Ovary (tissue), 3 donors: ENCODE results near the gene SRD5A1.

Experiments used
- CTCF ChIP-seq, 3 donors: fragments of 450-650 bp in 2 of 3; fragments of 200-600 bp in 1 of 3; IDR thresholded peaks; one replicate each; pipeline versions ENCODE4 v1.5.1 to v1.8.0; 2016 to 2022; ENCODE audit warnings: antibody characterized with exemption in 3 of 3, mild to moderate bottlenecking in 1 of 3
- EP300 ChIP-seq: sonication (generic); formaldehyde crosslinking; IDR thresholded peaks from one replicate; pipeline ENCODE4 v1.6.1; 2017; ENCODE audit warnings: antibody characterized with exemption
- POLR2A ChIP-seq: fragments of 450-650 bp; IDR thresholded peaks from one replicate; pipeline ENCODE4 v1.6.1; 2017; ENCODE audit warnings: antibody characterized with exemption, mild to moderate bottlenecking, moderate library complexity
- donor health status: DM: no; HTN: no; CAD: no.

- TF ChIP-seq CTCF (IDR thresholded peaks at IDR 0.05) (no peak), POLR2A (no peak), EP300 (no peak)
These were observed 70.6 kb downstream of the SRD5A1 start for GRCh38 chr5:6703806-6704205.
